CD14-positive monocyte (primary cell): ENCODE results near the gene FLRT1. TPM values are rescaled to one million over a fixed set of nuclear protein-coding genes. Genes with fewer than 3 reads are reported as not detected.

Experiments used
- DNase-seq, 3 donors: peaks; one replicate each; pipeline ENCODE4 v3.0.0-alpha.2; 2011 to 2022
- H2AFZ ChIP-seq: 2 replicates; pipeline ENCODE4 v1.6.0; 2012; ENCODE audit warnings: mild to moderate bottlenecking, low read depth, low read length, inconsistent platforms; ENCODE audit not compliant: insufficient read depth, poor library complexity, severe bottlenecking
- H3K27ac ChIP-seq, 2 donors: 1 replicate in 1 of 2; 2 replicates in 1 of 2; pipeline ENCODE4 v1.5.1; 2012 to 2013; ENCODE audit warnings: low read length in 2 of 2, control low read depth in 1 of 2, inconsistent platforms in 1 of 2, low read depth in 1 of 2, mild to moderate bottlenecking in 1 of 2
- H3K27me3 ChIP-seq, 2 donors: one replicate each; pipeline versions ENCODE4 v1.6.0 to v1.6.1; 2011 to 2013; ENCODE audit warnings: low read length in 2 of 2; ENCODE audit not compliant: control insufficient read depth in 2 of 2, insufficient read depth in 2 of 2
- H3K36me3 ChIP-seq, 2 donors: replicated peaks in 1 of 2; 1 replicate in 1 of 2; 2 replicates in 1 of 2; pipeline versions ENCODE4 v1.5.1 to v1.6.1; 2012 to 2013; ENCODE audit warnings: low read length in 2 of 2, control low read depth in 1 of 2, inconsistent platforms in 1 of 2, mild to moderate bottlenecking in 1 of 2; ENCODE audit not compliant: insufficient read depth in 2 of 2, control insufficient read depth in 1 of 2
- H3K4me1 ChIP-seq, 2 donors: 1 replicate in 1 of 2; 2 replicates in 1 of 2; pipeline versions ENCODE4 v1.5.1 to v1.6.1; 2012 to 2013; ENCODE audit warnings: low read length in 2 of 2, control low read depth in 1 of 2, inconsistent platforms in 1 of 2, mild to moderate bottlenecking in 1 of 2, moderate library complexity in 1 of 2; ENCODE audit not compliant: insufficient read depth in 2 of 2, control insufficient read depth in 1 of 2
- H3K4me2 ChIP-seq: replicated peaks from 2 replicates; pipeline ENCODE3; 2012; ENCODE audit warnings: low read length, moderate library complexity, mild to moderate bottlenecking; ENCODE audit not compliant: poor library complexity, severe bottlenecking; ENCODE audit errors: extremely low read depth
- H3K4me3 ChIP-seq, 3 experiments: fragments of 200-600 bp in 1 of 3; sonication (generic) in 1 of 3; replicated peaks in 1 of 3; 1 replicate in 2 of 3; 2 replicates in 1 of 3; pipeline ENCODE4 v1.5.1; 2011 to 2013; ENCODE audit warnings: low read length in 3 of 3, mild to moderate bottlenecking in 3 of 3, control low read depth in 2 of 3, low read depth in 2 of 3, inconsistent platforms in 1 of 3, moderate library complexity in 1 of 3
- H3K79me2 ChIP-seq: 2 replicates; pipeline ENCODE4 v1.6.0; 2012; ENCODE audit warnings: mild to moderate bottlenecking, control low read depth, inconsistent platforms, low read length, moderate library complexity; ENCODE audit not compliant: insufficient read depth
- H3K9ac ChIP-seq: 2 replicates; pipeline ENCODE4 v1.6.0; 2017; ENCODE audit warnings: low read length, mild to moderate bottlenecking; ENCODE audit not compliant: insufficient read depth, poor library complexity, severe bottlenecking
- H3K9me3 ChIP-seq, 2 donors: replicated peaks in 1 of 2; 1 replicate in 1 of 2; 2 replicates in 1 of 2; pipeline versions ENCODE4 v1.5.1 to v1.6.1; 2012 to 2013; ENCODE audit warnings: low read length in 2 of 2, control low read depth in 1 of 2; ENCODE audit not compliant: control insufficient read depth in 1 of 2, insufficient read depth in 1 of 2
- H4K20me1 ChIP-seq: 2 replicates; pipeline ENCODE4 v1.6.0; 2012; ENCODE audit warnings: mild to moderate bottlenecking, low read length, control low read depth, moderate library complexity; ENCODE audit not compliant: insufficient read depth
- H3K27ac Mint-ChIP-seq, 7 donors: one replicate each; pipeline ENCODE4 v1.8.0; 2020; ENCODE audit warnings: mild to moderate bottlenecking in 7 of 7, mixed read lengths in 7 of 7, moderate library complexity in 6 of 7, inconsistent platforms in 2 of 7
- H3K27me3 Mint-ChIP-seq, 3 donors: one replicate each; pipeline ENCODE4 v1.8.0; 2021 to 2022; ENCODE audit warnings: low read depth in 3 of 3, mild to moderate bottlenecking in 3 of 3, mixed read lengths in 3 of 3, moderate library complexity in 3 of 3, inconsistent platforms in 1 of 3
- H3K36me3 Mint-ChIP-seq, 2 donors: one replicate each; pipeline ENCODE4 v1.8.0; 2020; ENCODE audit warnings: mixed read lengths in 2 of 2, inconsistent platforms in 1 of 2, mild to moderate bottlenecking in 1 of 2
- H3K4me1 Mint-ChIP-seq: one replicate; pipeline ENCODE4 v1.8.0; 2020; ENCODE audit warnings: mild to moderate bottlenecking, mixed read lengths
- H3K4me3 Mint-ChIP-seq, 2 donors: one replicate each; pipeline ENCODE4 v1.8.0; 2020; ENCODE audit warnings: mild to moderate bottlenecking in 2 of 2, mixed read lengths in 2 of 2, moderate library complexity in 1 of 2
- H3K9me3 Mint-ChIP-seq, 7 donors: one replicate each; pipeline ENCODE4 v1.8.0; 2020 to 2022; ENCODE audit warnings: mixed read lengths in 7 of 7, mild to moderate bottlenecking in 6 of 7, moderate library complexity in 6 of 7, inconsistent platforms in 2 of 7
- WGBS: methylation state at CpG from one replicate; pipeline ENCODE4 v1.1.5; 2013; ENCODE audit warnings: missing lambda C conversion rate; ENCODE audit not compliant: insufficient coverage; 5-methylcytosine and 5-hydroxymethylcytosine counted together
- intact Hi-C, 2 donors: fragments of 100-400 bp; cut with micrococcal nuclease; formaldehyde crosslinking; loops; one replicate each; pipeline versions ENCODE4 v1.15.0 to v1.15.1; 2023
- polyA plus RNA-seq, 3 donors: library from polyadenylated mRNA; depleted of rRNA in 1 of 3; unstranded in 2 of 3; stranded (reverse) in 1 of 3; fragments of 300-500 nt in 2 of 3; fragments of >200 nt in 1 of 3; fragmentation: Illumina TruSeq in 2 of 3; gene quantifications; 1 replicate in 2 of 3; 2 replicates in 1 of 3; pipeline ENCODE4 v1.2.3, GENCODE V29; 2012 to 2021
- TF ChIP-seq, protein P1 (sequence below): fragments of 200-600 bp; IDR thresholded peaks from one replicate; pipeline ENCODE4 v1.8.0; 2022; ENCODE audit warnings: antibody characterized with exemption, mild to moderate bottlenecking

The FLRT1 gene
- polyA plus RNA-seq, 3 donors, result not detected

DNA sequence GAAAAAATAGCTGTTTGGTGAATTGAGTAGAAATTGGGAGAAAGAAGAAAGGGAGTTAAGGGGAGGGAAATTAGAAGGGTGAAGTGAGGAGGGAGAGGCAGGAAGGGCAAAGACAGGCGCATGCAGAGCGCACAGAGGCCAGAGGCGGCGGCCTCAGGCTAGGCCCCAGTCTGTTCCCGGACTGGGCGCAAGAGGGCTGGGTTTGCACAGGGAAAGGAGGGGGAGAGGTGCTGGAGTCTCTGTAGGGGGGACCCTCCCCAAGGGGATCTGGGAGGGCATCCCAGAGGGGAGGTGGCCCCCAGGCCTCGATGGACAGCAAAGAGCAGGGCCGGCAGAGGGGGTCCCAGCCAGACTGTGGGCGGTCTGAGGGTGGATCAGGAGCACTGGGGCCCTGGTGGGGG is 1.3 kb upstream of the FLRT1 start:
- H3K36me3 Mint-ChIP-seq, result peaks cover 0 to 5% of the 10 kb centered on the region in 2 donors
- H3K4me3 Mint-ChIP-seq, result peak overlapping the region in 1 of 2 donors; percentile 94
- no peaks in the 10 kb centered on the region for H3K36me3 ChIP-seq
- H3K27me3 Mint-ChIP-seq, result peaks cover 43 to 63% (median 45%) of the 10 kb centered on the region in 3 donors
- TF ChIP-seq, protein P1, sequence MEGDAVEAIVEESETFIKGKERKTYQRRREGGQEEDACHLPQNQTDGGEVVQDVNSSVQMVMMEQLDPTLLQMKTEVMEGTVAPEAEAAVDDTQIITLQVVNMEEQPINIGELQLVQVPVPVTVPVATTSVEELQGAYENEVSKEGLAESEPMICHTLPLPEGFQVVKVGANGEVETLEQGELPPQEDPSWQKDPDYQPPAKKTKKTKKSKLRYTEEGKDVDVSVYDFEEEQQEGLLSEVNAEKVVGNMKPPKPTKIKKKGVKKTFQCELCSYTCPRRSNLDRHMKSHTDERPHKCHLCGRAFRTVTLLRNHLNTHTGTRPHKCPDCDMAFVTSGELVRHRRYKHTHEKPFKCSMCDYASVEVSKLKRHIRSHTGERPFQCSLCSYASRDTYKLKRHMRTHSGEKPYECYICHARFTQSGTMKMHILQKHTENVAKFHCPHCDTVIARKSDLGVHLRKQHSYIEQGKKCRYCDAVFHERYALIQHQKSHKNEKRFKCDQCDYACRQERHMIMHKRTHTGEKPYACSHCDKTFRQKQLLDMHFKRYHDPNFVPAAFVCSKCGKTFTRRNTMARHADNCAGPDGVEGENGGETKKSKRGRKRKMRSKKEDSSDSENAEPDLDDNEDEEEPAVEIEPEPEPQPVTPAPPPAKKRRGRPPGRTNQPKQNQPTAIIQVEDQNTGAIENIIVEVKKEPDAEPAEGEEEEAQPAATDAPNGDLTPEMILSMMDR, result no peak
- no peak overlapping the region for H3K27ac Mint-ChIP-seq
- peaks cover 3 to 11% of the 10 kb centered on the region in 2 donors for H3K9me3 ChIP-seq
- DNase-seq, result no peak
- H3K4me2 ChIP-seq, result no peak overlapping the region
- H3K79me2 ChIP-seq, result no peaks in the 10 kb centered on the region
- H3K4me1 ChIP-seq, result peaks cover 0 to 10% of the 10 kb centered on the region in 2 donors
- no peak overlapping the region for H2AFZ ChIP-seq
- no peak overlapping the region for H3K9ac ChIP-seq
- H3K27ac ChIP-seq, result no peak overlapping the region
- H3K9me3 Mint-ChIP-seq, result peaks cover 0 to 5% (median 3%) of the 10 kb centered on the region in 7 donors
- no peaks in the 10 kb centered on the region for H4K20me1 ChIP-seq
- peaks cover 13% of the 10 kb centered on the region for H3K4me1 Mint-ChIP-seq
- intact Hi-C loops, result no loop called here
- H3K27me3 ChIP-seq, result peaks cover 24 to 52% of the 10 kb centered on the region in 2 donors
- WGBS, result 40% methylated on average over 9 of the region's 9 CpGs
- H3K4me3 ChIP-seq, result no peak overlapping the region

- Histone ChIP-seq H3K36me3 (no peaks in the 10 kb centered on the region), H3K9me3 (peaks cover 3 to 11% of the 10 kb centered on the region in 2 donors), H3K79me2 (no peaks in the 10 kb centered on the region), H2AFZ (no peak overlapping the region), H4K20me1 (no peaks in the 10 kb centered on the region), H3K27me3 (peaks cover 24 to 52% of the 10 kb centered on the region in 2 donors), H3K4me2 (no peak overlapping the region), H3K4me1 (peaks cover 0 to 10% of the 10 kb centered on the region in 2 donors), H3K9ac (no peak overlapping the region), H3K27ac (no peak overlapping the region), H3K4me3 (no peak overlapping the region)
- intact Hi-C loops, result no loop called here
- Mint-ChIP-seq H3K27me3 (peaks cover 43 to 63% (median 45%) of the 10 kb centered on the region in 3 donors), H3K27ac (no peak overlapping the region), H3K36me3 (peaks cover 0 to 5% of the 10 kb centered on the region in 2 donors), H3K9me3 (peaks cover 0 to 9% (median 3%) of the 10 kb centered on the region in 7 donors), H3K4me1 (peaks cover 13% of the 10 kb centered on the region), H3K4me3 (peak overlapping the region in 1 of 2 donors; percentile 94)
- TF ChIP-seq, protein P1, result no peak
- DNase-seq, result no peak
- 11% methylated on average over 7 of the region's 17 CpGs for WGBS
Measured at GRCh38 chr11:64035081-64035524, 628 bp upstream of the FLRT1 start.
